Calu3 (cell line): ENCODE results near the gene EMP2. TPM values are rescaled to one million over a fixed set of nuclear protein-coding genes. Genes with fewer than 3 reads are reported as not detected.

Experiments used
- BruUV-seq: library from RNA; stranded (reverse); fragments of 400-500 nt; replicated peaks from 2 replicates; lab custom pipeline; 2021; lab: Mats Ljungman, UMichigan
- CTCF ChIA-PET: fragments of 300-600 bp; sonication (Branson Sonifier 250); formaldehyde crosslinking; loops from one replicate; lab custom pipeline; 2022; ENCODE audit warnings: antibody characterized with exemption; lab: Charles Lee
- DNase-seq: peaks from one replicate; pipeline ENCODE4 v3.0.0; 2022
- H3K27ac Mint-ChIP-seq: one replicate; pipeline ENCODE4 v1.8.0; 2022; ENCODE audit warnings: mixed read lengths; ENCODE audit not compliant: unreplicated experiment
- H3K27me3 Mint-ChIP-seq: one replicate; pipeline ENCODE4 v1.8.0; 2022; ENCODE audit warnings: mixed read lengths; ENCODE audit not compliant: unreplicated experiment
- H3K36me3 Mint-ChIP-seq: one replicate; pipeline ENCODE4 v1.8.0; 2022; ENCODE audit warnings: mild to moderate bottlenecking, moderate library complexity, mixed read lengths; ENCODE audit not compliant: insufficient read depth, unreplicated experiment
- H3K4me1 Mint-ChIP-seq: one replicate; pipeline ENCODE4 v1.8.0; 2022; ENCODE audit warnings: mild to moderate bottlenecking, low read depth, mixed read lengths; ENCODE audit not compliant: unreplicated experiment
- H3K4me3 Mint-ChIP-seq: one replicate; pipeline ENCODE4 v1.8.0; 2022; ENCODE audit warnings: mild to moderate bottlenecking, low read depth, moderate library complexity, mixed read lengths; ENCODE audit not compliant: unreplicated experiment
- H3K9me3 Mint-ChIP-seq: one replicate; pipeline ENCODE4 v1.8.0; 2022; ENCODE audit warnings: low read depth, mixed read lengths; ENCODE audit not compliant: unreplicated experiment
- intact Hi-C: fragments of 100-400 bp; cut with micrococcal nuclease; formaldehyde crosslinking; loops from one replicate; pipeline ENCODE4 v1.10.0; 2022; ENCODE audit not compliant: unreplicated experiment
- total RNA-seq: library from RNA; stranded (reverse); gene quantifications from 2 replicates; pipeline ENCODE4 v1.2.3, GENCODE V29; 2022
- TF ChIP-seq, protein P1 (sequence below): fragments of 200-600 bp; IDR thresholded peaks from one replicate; pipeline ENCODE4 v1.8.0; 2022; ENCODE audit warnings: antibody characterized with exemption; ENCODE audit not compliant: unreplicated experiment

The EMP2 gene
- total RNA-seq, 1 experiment from 2014 or later = 73.9 TPM

- CTCF ChIA-PET = interaction anchor here (0.6 to 0.7 kb wide), 2 partner anchors 269 to 805 kb away, joined by 4 to 7 read pairs; no protein-coding TSS in a partner anchor
- Mint-ChIP-seq H3K4me3 (no peak overlapping the region), H3K27me3 (no peaks in the 10 kb centered on the region), H3K4me1 (peaks cover 12% of the 10 kb centered on the region), H3K27ac (no peak overlapping the region), H3K9me3 (peaks cover 9% of the 10 kb centered on the region), H3K36me3 (no peaks in the 10 kb centered on the region)
- intact Hi-C loops = loop anchor here (10.0 kb wide), 1 partner anchor 1238 kb away; no protein-coding TSS in a partner anchor
- BruUV-seq = no TSS peak
- TF ChIP-seq, protein P1, sequence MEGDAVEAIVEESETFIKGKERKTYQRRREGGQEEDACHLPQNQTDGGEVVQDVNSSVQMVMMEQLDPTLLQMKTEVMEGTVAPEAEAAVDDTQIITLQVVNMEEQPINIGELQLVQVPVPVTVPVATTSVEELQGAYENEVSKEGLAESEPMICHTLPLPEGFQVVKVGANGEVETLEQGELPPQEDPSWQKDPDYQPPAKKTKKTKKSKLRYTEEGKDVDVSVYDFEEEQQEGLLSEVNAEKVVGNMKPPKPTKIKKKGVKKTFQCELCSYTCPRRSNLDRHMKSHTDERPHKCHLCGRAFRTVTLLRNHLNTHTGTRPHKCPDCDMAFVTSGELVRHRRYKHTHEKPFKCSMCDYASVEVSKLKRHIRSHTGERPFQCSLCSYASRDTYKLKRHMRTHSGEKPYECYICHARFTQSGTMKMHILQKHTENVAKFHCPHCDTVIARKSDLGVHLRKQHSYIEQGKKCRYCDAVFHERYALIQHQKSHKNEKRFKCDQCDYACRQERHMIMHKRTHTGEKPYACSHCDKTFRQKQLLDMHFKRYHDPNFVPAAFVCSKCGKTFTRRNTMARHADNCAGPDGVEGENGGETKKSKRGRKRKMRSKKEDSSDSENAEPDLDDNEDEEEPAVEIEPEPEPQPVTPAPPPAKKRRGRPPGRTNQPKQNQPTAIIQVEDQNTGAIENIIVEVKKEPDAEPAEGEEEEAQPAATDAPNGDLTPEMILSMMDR = no peak
- no peak for DNase-seq
These were observed 77.6 kb downstream of the EMP2 start for GRCh38 chr16:10502776-10503175.

DNA sequence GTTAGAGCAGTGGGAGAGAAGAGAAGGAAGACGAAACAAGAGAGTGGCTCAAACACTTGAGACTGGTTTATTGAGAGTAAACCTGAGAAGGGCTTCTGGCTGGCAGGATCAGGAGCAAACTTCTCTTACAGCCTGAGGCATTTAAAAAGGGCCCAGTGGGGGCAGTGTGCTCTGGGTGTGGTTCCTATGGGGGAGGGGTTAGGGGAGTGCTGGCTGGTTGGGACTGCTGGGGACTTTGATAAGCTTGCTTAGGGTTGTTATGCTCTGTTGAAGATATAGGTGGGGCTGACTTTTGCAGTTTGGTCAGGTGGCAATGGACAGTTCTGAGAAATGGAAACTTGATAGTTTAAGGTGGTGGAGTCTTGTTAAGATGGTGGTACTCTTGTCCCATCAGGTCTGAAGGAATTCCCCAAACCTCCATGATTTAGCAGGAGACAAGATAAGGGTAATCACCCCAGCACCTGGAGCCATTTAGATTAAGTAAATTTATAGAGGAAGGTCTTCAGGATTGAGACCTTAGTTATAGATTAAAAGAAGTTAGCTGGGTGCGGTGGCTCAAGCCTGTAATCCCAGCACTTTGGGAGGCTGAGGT lies 79.3 kb downstream of the EMP2 start:
- intact Hi-C loops = loop anchor here (10.0 kb wide), 1 partner anchor 1236 kb away; no protein-coding TSS in a partner anchor
- DNase-seq = no peak
- H3K27me3 Mint-ChIP-seq = no peaks in the 10 kb centered on the region
- TF ChIP-seq, protein P1 = no peak
- peaks cover 11% of the 10 kb centered on the region for H3K9me3 Mint-ChIP-seq
- H3K27ac Mint-ChIP-seq = no peak overlapping the region
- BruUV-seq = no TSS peak
- no peak overlapping the region for H3K4me3 Mint-ChIP-seq
- no peaks in the 10 kb centered on the region for H3K36me3 Mint-ChIP-seq
- peaks cover 12% of the 10 kb centered on the region for H3K4me1 Mint-ChIP-seq
- CTCF ChIA-PET = interaction anchor here (0.6 kb wide), 1 partner anchor 104 kb away, joined by 6 read pairs; no protein-coding TSS in a partner anchor

DNA sequence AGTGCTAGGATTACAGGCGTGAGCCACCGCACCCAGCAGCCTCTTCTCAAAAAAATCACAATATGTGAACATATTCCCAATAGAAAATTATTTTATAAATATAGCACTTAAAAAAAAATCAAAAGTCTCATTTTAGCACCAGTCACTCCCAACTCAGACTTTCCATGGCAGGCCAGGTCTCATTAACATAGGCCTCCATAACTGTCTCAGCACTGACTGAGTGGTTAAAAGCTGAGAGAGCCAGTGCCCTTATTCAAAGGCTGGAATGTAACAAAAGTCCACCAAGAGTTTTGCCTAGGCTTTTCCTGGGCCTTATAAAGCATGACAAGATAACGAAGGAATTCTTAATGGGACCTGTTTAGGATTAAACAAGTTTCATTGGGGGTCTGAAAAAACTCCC lies 79.8 kb downstream of the EMP2 start:
- H3K4me3 Mint-ChIP-seq = no peak overlapping the region
- CTCF ChIA-PET = interaction anchor here (0.6 kb wide), 1 partner anchor 104 kb away, joined by 6 read pairs; no protein-coding TSS in a partner anchor
- peaks cover 11% of the 10 kb centered on the region for H3K9me3 Mint-ChIP-seq
- H3K36me3 Mint-ChIP-seq = no peaks in the 10 kb centered on the region
- H3K4me1 Mint-ChIP-seq = peaks cover 12% of the 10 kb centered on the region
- TF ChIP-seq, protein P1 = no peak
- no peak for DNase-seq
- no TSS peak for BruUV-seq
- intact Hi-C loops = loop anchor here (10.0 kb wide), 1 partner anchor 1236 kb away; no protein-coding TSS in a partner anchor
- no peak overlapping the region for H3K27ac Mint-ChIP-seq
- no peaks in the 10 kb centered on the region for H3K27me3 Mint-ChIP-seq

GRCh38 chr16:10497132-10498101 lies 83.0 kb downstream of the EMP2 start:
- Mint-ChIP-seq H3K27me3 (no peaks in the 10 kb centered on the region), H3K9me3 (peaks cover 14% of the 10 kb centered on the region), H3K4me1 (no peaks in the 10 kb centered on the region), H3K4me3 (no peak overlapping the region), H3K36me3 (no peaks in the 10 kb centered on the region), H3K27ac (peak overlapping the region; percentile 16)
- TF ChIP-seq, protein P1 = no peak
- BruUV-seq = no TSS peak
- intact Hi-C loops = no loop called here
- DNase-seq = no peak
- CTCF ChIA-PET = interaction anchor here (0.6 kb wide), 1 partner anchor 331 kb away, joined by 3 read pairs; no protein-coding TSS in a partner anchor
